SK-N-SH (cell line): ENCODE measurements around the gene CDH13. TPM values are rescaled to one million over a fixed set of nuclear protein-coding genes. Genes with fewer than 3 reads are reported as not detected.

Source experiments
- CTCF ChIA-PET: fragments of 300-600, 350-600 bp; formaldehyde crosslinking; extraction: SDS; loops from one replicate; lab custom pipeline; 2021; lab: Yijun Ruan, JAX
- POLR2A ChIA-PET: fragments of 350-600 bp; sonication (Branson Sonifier 250); formaldehyde crosslinking; extraction: SDS; loops from one replicate; lab custom pipeline; 2020; ENCODE audit warnings: antibody characterized with exemption, inconsistent platforms; lab: Yijun Ruan, JAX
- DNase-seq: peaks from one replicate; pipeline ENCODE4 v3.0.0; 2012
- H2AFZ ChIP-seq: fragments of 200-600 bp; sonication (generic); 2 replicates; pipeline ENCODE4 v1.8.1; 2016; ENCODE audit warnings: antibody characterized with exemption, mild to moderate bottlenecking, low read depth
- H3F3A ChIP-seq: fragments of 200-600 bp; sonication (generic); replicated peaks from 2 replicates; pipeline ENCODE3; 2016; ENCODE audit warnings: antibody characterized with exemption, mild to moderate bottlenecking; ENCODE audit not compliant: insufficient read depth
- H3K27ac ChIP-seq, 2 experiments: fragments of 200-500 bp in 1 of 2; fragments of 200-600 bp in 1 of 2; sonication (Bioruptor generic) in 1 of 2; sonication (generic), shearing (Covaris generic) in 1 of 2; 2 replicates each; pipeline versions ENCODE4 v1.5.1 to v1.6.1; 2014 to 2016; ENCODE audit warnings: low read depth in 2 of 2, inconsistent platforms in 1 of 2, low read length in 1 of 2, mild to moderate bottlenecking in 1 of 2, mixed read lengths in 1 of 2
- H3K27me3 ChIP-seq: fragments of 200-600 bp; sonication (generic), shearing (Covaris generic); 2 replicates; pipeline ENCODE4 v1.6.1; 2016; ENCODE audit warnings: mixed run types; ENCODE audit not compliant: insufficient read depth
- H3K36me3 ChIP-seq, 2 experiments: fragments of 200-500 bp in 1 of 2; fragments of 200-600 bp in 1 of 2; sonication (Bioruptor generic) in 1 of 2; sonication (generic) in 1 of 2; replicated peaks in 1 of 2; 2 replicates each; pipeline versions ENCODE3 to v1.5.1; 2014 to 2016; ENCODE audit warnings: low read length in 1 of 2, mild to moderate bottlenecking in 1 of 2; ENCODE audit not compliant: insufficient read depth in 2 of 2, control insufficient read depth in 1 of 2
- H3K4me1 ChIP-seq, 2 experiments: fragments of 200-500 bp in 1 of 2; fragments of 200-600 bp in 1 of 2; sonication (Bioruptor generic) in 1 of 2; sonication (generic), shearing (Covaris generic) in 1 of 2; 2 replicates each; pipeline versions ENCODE4 v1.5.1 to v1.6.1; 2014 to 2016; ENCODE audit warnings: low read depth in 1 of 2, low read length in 1 of 2, mixed run types in 1 of 2; ENCODE audit not compliant: insufficient read depth in 2 of 2, control insufficient read depth in 1 of 2
- H3K4me2 ChIP-seq: fragments of 200-600 bp; sonication (generic), shearing (Covaris generic); 2 replicates; pipeline ENCODE4 v1.6.1; 2017; ENCODE audit warnings: mixed run types
- H3K4me3 ChIP-seq, 2 experiments: fragments of 200-500 bp in 1 of 2; fragments of 200-600 bp in 1 of 2; sonication (Bioruptor generic) in 1 of 2; sonication (generic), shearing (Covaris generic) in 1 of 2; 2 replicates each; pipeline versions ENCODE4 v1.5.1 to v1.8.1; 2014 to 2016; ENCODE audit warnings: low read depth in 2 of 2, inconsistent platforms in 1 of 2, low read length in 1 of 2, mild to moderate bottlenecking in 1 of 2, mixed read lengths in 1 of 2, moderate library complexity in 1 of 2
- H3K79me2 ChIP-seq: fragments of 200-600 bp; sonication (generic); 2 replicates; pipeline ENCODE4 v1.8.1; 2017; ENCODE audit warnings: mild to moderate bottlenecking; ENCODE audit not compliant: insufficient read depth
- H3K9ac ChIP-seq: fragments of 200-600 bp; sonication (generic); 2 replicates; pipeline ENCODE4 v1.6.1; 2017; ENCODE audit warnings: mixed run types
- H3K9me2 ChIP-seq: fragments of 200-600 bp; sonication (generic); 2 replicates; pipeline ENCODE4 v1.6.1; 2017; ENCODE audit warnings: mixed run types
- H3K9me3 ChIP-seq: fragments of 200-600 bp; sonication (generic); 2 replicates; pipeline ENCODE4 v1.6.1; 2017; ENCODE audit warnings: mixed run types, mild to moderate bottlenecking, moderate library complexity
- H4K20me1 ChIP-seq: fragments of 200-600 bp; sonication (generic); 2 replicates; pipeline ENCODE4 v1.6.1; 2017; ENCODE audit warnings: mild to moderate bottlenecking, mixed run types; ENCODE audit not compliant: insufficient read depth
- EZH2phosphoT487 ChIP-seq: fragments of 200-600 bp; sonication (generic); IDR thresholded peaks from 2 replicates; pipeline ENCODE4 v1.6.1; 2017; ENCODE audit warnings: low read depth, mixed run types, mild to moderate bottlenecking, antibody characterized with exemption, moderate library complexity, borderline replicate concordance
- FOXJ3 ChIP-seq: sonication (generic); formaldehyde crosslinking; IDR thresholded peaks from 2 replicates; pipeline ENCODE4 v1.5.1; 2020; ENCODE audit warnings: mild to moderate bottlenecking, missing genetic modification reagents
- FOXM1 ChIP-seq: IDR thresholded peaks from 2 replicates; pipeline ENCODE4 v1.4.0; 2012; ENCODE audit warnings: low read depth, mild to moderate bottlenecking
- GATA2 ChIP-seq: sonication (generic); formaldehyde crosslinking; IDR thresholded peaks from 2 replicates; pipeline ENCODE4 v1.5.0; 2020; ENCODE audit warnings: mild to moderate bottlenecking, missing genetic modification reagents
- JUND ChIP-seq: IDR thresholded peaks from 2 replicates; pipeline ENCODE4 v1.4.0; 2012
- MEF2A ChIP-seq: IDR thresholded peaks from 2 replicates; pipeline ENCODE4 v1.4.0; 2012; ENCODE audit warnings: low read depth, borderline replicate concordance
- MXI1 ChIP-seq: IDR thresholded peaks from 2 replicates; pipeline ENCODE4 v1.6.1; 2012; ENCODE audit warnings: mild to moderate bottlenecking, low read depth, low read length, improper control_type of control experiment
- NFIC ChIP-seq: IDR thresholded peaks from 2 replicates; pipeline ENCODE4 v1.4.0; 2012; ENCODE audit warnings: borderline replicate concordance
- NRF1 ChIP-seq: IDR thresholded peaks from 2 replicates; pipeline ENCODE4 v1.6.1; 2012; ENCODE audit warnings: low read depth, mild to moderate bottlenecking, low read length
- POLR2AphosphoS5 ChIP-seq: IDR thresholded peaks from 2 replicates; pipeline ENCODE4 v1.6.1; 2012; ENCODE audit warnings: low read depth, low read length
- RAD21 ChIP-seq: IDR thresholded peaks from 2 replicates; pipeline ENCODE4 v1.6.1; 2012; ENCODE audit warnings: mild to moderate bottlenecking, low read length
- RCOR1 ChIP-seq: fragments of 150-350 bp; IDR thresholded peaks from 2 replicates; pipeline ENCODE4 v1.6.1; 2017; ENCODE audit warnings: antibody characterized with exemption, low read length
- RFX5 ChIP-seq: IDR thresholded peaks from 2 replicates; pipeline ENCODE4 v1.6.1; 2012; ENCODE audit warnings: mild to moderate bottlenecking, improper control_type of control experiment, low read length
- SIN3A ChIP-seq: IDR thresholded peaks from 2 replicates; pipeline ENCODE4 v1.6.1; 2012; ENCODE audit warnings: low read depth, mild to moderate bottlenecking, low read length, moderate library complexity, borderline replicate concordance
- SMC3 ChIP-seq: IDR thresholded peaks from 2 replicates; pipeline ENCODE4 v1.6.1; 2012; ENCODE audit warnings: low read depth, low read length, improper control_type of control experiment
- TEAD4 ChIP-seq: IDR thresholded peaks from 2 replicates; pipeline ENCODE4 v1.4.0; 2012; ENCODE audit warnings: mild to moderate bottlenecking, borderline replicate concordance; ENCODE audit not compliant: insufficient read depth
- WGBS: methylation state at CpG from one replicate; pipeline ENCODE4 v1.1.6; 2017; ENCODE audit warnings: low lambda C conversion rate; 5-methylcytosine and 5-hydroxymethylcytosine counted together
- polyA plus RNA-seq, 3 experiments: library from polyadenylated mRNA; depleted of rRNA; stranded (reverse); fragments of >200 nt; gene quantifications; 2 replicates each; pipeline ENCODE4 v1.2.3, GENCODE V29; 2012
- TF ChIP-seq, protein P1 (sequence below): fragments of 150-350 bp; IDR thresholded peaks from 2 replicates; pipeline ENCODE4 v1.6.1; 2016; ENCODE audit warnings: mild to moderate bottlenecking, low read depth, low read length
- TF ChIP-seq, protein P2 (sequence below): IDR thresholded peaks from 2 replicates; pipeline ENCODE4 v1.6.1; 2012; ENCODE audit warnings: mild to moderate bottlenecking, low read depth, low read length, moderate library complexity
- TF ChIP-seq, protein P3 (sequence below): fragments of 200-600 bp; sonication (generic); IDR thresholded peaks from 2 replicates; pipeline ENCODE4 v1.6.1; 2017; ENCODE audit warnings: antibody characterized with exemption, mild to moderate bottlenecking, moderate library complexity

Gene CDH13
- polyA plus RNA-seq, 1 of the 3 experiments (the other 2 are of a cell fraction), result 93.0 TPM

DNA sequence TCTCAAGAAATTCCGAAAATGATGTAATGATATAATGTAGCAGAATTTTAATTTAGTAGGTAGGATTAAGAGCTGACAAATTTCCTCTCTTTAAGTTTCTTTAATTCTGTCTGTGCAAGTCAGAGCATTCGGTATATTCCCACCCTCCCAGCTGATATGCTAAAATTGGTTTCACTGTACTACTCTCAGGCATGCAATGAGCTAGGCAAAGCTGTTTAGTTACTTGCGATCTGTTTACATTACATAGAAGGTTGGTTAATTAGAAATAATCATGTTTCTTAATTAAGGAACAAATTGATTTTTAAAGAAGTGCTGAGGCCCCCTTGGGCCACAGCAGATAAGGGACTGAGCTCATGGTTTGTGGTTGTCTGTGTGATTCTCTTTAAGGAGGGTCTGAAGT lies 748.2 kb downstream of the CDH13 start:
- TF ChIP-seq JUND (no peak), NFIC (no peak), RCOR1 (no peak), RFX5 (no peak), POLR2AphosphoS5 (no peak), MXI1 (no peak), FOXJ3 (CRISPR knock-in tag) (no peak), EZH2phosphoT487 (no peak), SMC3 (no peak), MEF2A (no peak), GATA2 (CRISPR knock-in tag) (no peak), NRF1 (no peak), TEAD4 (no peak), RAD21 (no peak), FOXM1 (no peak), SIN3A (no peak)
- TF ChIP-seq, protein P1, sequence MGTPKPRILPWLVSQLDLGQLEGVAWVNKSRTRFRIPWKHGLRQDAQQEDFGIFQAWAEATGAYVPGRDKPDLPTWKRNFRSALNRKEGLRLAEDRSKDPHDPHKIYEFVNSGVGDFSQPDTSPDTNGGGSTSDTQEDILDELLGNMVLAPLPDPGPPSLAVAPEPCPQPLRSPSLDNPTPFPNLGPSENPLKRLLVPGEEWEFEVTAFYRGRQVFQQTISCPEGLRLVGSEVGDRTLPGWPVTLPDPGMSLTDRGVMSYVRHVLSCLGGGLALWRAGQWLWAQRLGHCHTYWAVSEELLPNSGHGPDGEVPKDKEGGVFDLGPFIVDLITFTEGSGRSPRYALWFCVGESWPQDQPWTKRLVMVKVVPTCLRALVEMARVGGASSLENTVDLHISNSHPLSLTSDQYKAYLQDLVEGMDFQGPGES, result no peak
- TF ChIP-seq, protein P2, sequence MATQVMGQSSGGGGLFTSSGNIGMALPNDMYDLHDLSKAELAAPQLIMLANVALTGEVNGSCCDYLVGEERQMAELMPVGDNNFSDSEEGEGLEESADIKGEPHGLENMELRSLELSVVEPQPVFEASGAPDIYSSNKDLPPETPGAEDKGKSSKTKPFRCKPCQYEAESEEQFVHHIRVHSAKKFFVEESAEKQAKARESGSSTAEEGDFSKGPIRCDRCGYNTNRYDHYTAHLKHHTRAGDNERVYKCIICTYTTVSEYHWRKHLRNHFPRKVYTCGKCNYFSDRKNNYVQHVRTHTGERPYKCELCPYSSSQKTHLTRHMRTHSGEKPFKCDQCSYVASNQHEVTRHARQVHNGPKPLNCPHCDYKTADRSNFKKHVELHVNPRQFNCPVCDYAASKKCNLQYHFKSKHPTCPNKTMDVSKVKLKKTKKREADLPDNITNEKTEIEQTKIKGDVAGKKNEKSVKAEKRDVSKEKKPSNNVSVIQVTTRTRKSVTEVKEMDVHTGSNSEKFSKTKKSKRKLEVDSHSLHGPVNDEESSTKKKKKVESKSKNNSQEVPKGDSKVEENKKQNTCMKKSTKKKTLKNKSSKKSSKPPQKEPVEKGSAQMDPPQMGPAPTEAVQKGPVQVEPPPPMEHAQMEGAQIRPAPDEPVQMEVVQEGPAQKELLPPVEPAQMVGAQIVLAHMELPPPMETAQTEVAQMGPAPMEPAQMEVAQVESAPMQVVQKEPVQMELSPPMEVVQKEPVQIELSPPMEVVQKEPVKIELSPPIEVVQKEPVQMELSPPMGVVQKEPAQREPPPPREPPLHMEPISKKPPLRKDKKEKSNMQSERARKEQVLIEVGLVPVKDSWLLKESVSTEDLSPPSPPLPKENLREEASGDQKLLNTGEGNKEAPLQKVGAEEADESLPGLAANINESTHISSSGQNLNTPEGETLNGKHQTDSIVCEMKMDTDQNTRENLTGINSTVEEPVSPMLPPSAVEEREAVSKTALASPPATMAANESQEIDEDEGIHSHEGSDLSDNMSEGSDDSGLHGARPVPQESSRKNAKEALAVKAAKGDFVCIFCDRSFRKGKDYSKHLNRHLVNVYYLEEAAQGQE, result no peak
- TF ChIP-seq, protein P3, sequence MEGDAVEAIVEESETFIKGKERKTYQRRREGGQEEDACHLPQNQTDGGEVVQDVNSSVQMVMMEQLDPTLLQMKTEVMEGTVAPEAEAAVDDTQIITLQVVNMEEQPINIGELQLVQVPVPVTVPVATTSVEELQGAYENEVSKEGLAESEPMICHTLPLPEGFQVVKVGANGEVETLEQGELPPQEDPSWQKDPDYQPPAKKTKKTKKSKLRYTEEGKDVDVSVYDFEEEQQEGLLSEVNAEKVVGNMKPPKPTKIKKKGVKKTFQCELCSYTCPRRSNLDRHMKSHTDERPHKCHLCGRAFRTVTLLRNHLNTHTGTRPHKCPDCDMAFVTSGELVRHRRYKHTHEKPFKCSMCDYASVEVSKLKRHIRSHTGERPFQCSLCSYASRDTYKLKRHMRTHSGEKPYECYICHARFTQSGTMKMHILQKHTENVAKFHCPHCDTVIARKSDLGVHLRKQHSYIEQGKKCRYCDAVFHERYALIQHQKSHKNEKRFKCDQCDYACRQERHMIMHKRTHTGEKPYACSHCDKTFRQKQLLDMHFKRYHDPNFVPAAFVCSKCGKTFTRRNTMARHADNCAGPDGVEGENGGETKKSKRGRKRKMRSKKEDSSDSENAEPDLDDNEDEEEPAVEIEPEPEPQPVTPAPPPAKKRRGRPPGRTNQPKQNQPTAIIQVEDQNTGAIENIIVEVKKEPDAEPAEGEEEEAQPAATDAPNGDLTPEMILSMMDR, result no peak
- ChIA-PET POLR2A (no interaction called here), CTCF (interaction anchor here (1.8 kb wide), 1 partner anchor 18 kb away, joined by 7 read pairs; no protein-coding TSS in a partner anchor)
- Histone ChIP-seq H3K4me2 (no peak overlapping the region), H3K9ac (no peak overlapping the region), H2AFZ (no peak overlapping the region), H3F3A (no peaks in the 10 kb centered on the region), H3K9me3 (no peaks in the 10 kb centered on the region), H3K9me2 (no peaks in the 10 kb centered on the region), H4K20me1 (no peaks in the 10 kb centered on the region), H3K27ac (no peak overlapping the region), H3K36me3 (no peaks in the 10 kb centered on the region), H3K4me1 (no peaks in the 10 kb centered on the region), H3K79me2 (no peaks in the 10 kb centered on the region), H3K4me3 (no peak overlapping the region), H3K27me3 (no peaks in the 10 kb centered on the region)
- 34% methylated on average over 3 of the region's 3 CpGs for WGBS
- no peak for DNase-seq
